ENCODE data around the gene PLSCR3.

PLSCR3 gene

DNA sequence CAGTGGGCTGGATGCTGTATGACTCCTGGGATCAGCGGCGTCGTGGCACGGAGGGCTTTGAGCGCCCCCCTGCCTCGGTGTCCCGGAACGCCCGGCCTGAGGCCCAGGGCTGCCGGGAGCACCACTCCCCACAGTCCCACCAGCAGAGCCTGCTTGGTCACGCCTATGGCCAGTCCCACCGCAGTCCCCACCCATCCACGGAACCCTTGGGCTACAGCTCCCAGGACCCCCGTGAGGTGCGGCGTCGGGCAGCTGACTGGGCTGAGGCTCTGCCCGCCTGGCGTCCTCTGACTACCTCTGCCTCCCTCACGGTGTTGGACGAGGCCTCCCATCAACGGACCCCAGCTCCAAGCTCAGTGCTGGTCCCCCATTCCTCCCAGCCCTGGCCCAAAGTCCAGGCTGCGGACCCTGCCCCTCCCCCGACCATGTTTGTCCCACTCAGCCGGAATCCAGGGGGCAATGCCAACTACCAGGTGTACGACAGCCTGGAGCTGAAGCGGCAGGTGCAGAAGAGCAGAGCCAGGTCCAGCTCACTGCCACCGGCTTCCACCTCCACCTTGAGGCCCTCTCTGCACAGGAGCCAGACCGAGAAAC, 32.7 kb upstream of the PLSCR3 start:
- DNase-seq (ENCODE audit: insufficient read length, low spot score) (no peak), FAIRE-seq (no peak)

DNA sequence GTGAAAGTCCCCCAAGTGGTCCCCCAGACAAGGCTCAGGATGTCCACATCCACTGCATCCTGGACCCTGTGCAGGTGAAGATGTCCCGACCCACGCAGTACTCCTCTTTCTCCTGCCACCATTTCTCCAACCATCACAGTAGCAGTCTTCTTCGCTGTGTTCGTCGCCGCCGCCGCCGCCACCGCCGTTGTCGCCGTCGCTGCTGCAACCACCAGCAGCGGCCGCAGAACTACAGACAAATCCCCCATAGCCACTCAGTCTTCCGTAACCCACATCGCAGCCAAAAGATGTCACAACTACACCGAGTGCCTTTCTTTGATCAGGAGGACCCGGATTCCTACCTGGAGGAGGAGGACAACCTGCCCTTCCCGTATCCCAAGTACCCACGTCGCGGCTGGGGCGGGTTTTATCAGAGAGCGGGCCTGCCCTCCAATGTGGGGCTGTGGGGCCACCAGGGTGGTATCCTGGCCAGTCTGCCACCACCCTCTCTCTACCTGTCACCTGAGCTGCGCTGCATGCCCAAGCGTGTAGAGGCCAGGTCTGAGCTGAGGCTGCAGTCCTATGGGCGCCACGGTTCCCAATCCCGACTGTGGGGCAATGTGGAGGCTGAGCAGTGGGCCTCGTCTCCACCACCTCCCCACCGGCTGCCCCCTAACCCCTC, 32.0 kb upstream of the PLSCR3 start:
- DNase-seq (ENCODE audit: insufficient read length, low spot score) (no peak), FAIRE-seq (no peak)

DNA sequence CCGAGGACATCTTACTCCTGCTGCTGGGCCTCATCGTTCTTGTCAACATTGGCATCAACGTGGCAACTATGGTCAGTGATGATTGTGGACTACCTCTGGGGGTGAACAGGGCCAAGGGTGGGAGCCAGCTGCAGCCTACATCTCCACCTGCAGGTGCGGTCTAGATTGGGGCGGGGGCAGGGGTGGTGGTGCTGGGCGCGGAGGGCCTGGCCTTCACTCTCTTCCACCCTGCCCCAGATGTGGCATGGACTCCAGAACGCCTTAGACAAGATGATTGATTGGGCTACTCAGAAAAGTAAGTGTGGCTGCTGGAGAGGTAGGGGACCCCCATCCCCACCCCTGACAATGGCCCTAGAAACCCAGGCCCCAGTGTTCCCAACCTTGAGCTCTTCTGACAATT, 31.4 kb upstream of the PLSCR3 start:
- DNase-seq (ENCODE audit: insufficient read length, low spot score) (no peak), FAIRE-seq (no peak)

DNA sequence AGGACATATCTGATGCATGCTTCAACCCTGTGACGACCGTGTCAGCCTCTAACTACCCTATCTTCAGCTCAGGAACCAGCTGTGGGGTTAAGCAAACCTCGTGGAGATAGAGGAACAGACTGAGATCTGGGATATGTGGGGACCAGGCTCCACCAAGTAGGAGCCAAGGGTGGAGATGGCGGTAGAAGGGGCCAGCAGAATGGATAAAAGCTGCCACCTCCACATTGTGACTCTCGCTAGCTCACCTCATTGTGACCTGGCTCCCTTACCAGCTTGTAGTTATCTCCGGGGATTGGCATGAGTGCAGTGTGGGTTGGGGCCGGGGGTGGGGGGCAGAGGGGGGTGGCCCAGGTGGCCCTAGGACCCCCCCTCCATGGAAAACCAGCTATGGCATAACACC, 31.0 kb upstream of the PLSCR3 start, which contains the start of gene SPEM2:
SPEM2 (plus strand) TSS at position 301 of the 400 bp plus-strand sequence; CDS start at position 374, 73 bp downstream.
- FAIRE-seq, result no peak
- DNase-seq (ENCODE audit: insufficient read length, low spot score), result no peak

DNA sequence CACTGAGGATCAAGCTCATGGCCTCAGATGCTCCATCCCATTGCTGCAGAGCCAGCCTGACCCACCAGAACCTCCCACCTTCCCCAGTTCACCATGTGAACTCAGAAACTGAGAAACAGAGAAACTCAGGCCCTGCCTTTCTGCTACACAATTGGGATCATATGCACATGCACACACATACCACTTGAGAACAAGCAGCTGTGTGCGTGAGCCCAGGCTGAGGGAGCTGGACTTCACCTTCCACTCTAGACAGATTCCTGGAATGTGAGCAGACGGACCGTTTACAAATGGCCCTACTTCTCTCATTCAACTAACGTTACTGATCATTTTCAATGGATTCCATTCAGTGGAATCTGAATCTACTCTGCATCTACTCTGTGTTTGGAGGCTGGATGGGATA, 29.4 kb upstream of the PLSCR3 start:
- DNase-seq (ENCODE audit: insufficient read length, low spot score) (no peak), FAIRE-seq (no peak)

DNA sequence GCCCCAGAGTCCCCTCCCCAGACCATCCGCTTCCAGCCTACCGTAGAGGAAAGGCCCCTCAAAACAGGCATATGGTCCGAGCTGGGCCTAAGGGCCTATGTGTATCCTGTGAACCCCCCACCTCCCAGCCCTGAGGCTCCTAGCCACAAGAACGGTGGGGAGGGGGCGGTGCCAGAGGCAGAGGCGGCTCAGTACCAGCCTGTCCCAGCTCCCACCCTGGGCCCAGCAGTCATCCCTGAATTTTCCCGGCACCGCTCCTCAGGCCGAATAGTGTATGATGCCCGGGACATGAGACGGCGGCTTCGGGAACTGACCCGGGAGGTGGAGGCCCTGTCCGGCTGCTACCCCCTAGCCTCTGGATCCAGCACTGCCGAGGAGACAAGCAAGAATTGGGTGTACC, 26.9 kb upstream of the PLSCR3 start:
- FAIRE-seq (no peak), DNase-seq (ENCODE audit: insufficient read length, low spot score) (no peak)

DNA sequence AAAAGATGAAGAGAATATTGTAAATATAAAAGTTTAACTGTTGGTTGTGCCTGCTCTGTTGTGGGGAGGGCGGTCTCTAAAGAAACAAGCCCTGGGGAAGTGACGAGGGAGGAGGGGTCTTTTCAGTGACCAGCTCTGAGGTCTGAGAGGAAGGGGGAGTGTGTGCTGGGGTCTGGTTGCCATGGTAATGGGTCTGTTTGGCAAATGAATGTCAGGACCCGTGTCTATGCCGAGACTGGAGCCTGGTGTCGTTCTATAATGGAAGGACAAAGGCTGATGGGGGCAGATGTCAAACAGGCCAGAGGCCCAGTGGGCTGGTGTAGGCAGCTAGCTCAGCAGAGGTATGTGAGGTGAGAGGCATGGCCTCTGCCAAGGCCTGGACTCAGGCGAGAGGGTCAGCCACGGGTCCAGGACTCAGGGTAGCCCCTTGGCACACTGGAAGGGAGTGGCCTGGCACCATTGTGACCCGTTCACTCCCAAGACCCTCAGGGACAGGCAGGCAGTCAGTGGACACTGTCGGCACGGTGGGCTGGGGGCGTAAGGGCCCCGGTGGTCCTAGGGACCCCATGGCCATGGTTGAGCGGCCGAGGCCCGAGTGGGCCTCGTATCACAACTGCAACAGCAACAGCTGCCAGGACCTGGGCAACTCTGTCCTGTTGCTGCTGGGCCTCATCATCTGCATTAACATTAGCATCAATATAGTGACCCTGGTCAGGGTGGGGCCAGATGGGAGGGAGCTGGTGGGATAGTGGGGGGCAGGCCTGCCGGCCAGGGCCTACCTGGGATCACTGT, 25.7 kb upstream of the PLSCR3 start, which contains the start of gene SPEM1:
SPEM1 (plus strand) TSS at position 506 of the 792 bp plus-strand sequence; CDS start at position 567, 61 bp downstream.
- FAIRE-seq (no peak), DNase-seq (ENCODE audit: insufficient read length, low spot score) (no peak)

DNA sequence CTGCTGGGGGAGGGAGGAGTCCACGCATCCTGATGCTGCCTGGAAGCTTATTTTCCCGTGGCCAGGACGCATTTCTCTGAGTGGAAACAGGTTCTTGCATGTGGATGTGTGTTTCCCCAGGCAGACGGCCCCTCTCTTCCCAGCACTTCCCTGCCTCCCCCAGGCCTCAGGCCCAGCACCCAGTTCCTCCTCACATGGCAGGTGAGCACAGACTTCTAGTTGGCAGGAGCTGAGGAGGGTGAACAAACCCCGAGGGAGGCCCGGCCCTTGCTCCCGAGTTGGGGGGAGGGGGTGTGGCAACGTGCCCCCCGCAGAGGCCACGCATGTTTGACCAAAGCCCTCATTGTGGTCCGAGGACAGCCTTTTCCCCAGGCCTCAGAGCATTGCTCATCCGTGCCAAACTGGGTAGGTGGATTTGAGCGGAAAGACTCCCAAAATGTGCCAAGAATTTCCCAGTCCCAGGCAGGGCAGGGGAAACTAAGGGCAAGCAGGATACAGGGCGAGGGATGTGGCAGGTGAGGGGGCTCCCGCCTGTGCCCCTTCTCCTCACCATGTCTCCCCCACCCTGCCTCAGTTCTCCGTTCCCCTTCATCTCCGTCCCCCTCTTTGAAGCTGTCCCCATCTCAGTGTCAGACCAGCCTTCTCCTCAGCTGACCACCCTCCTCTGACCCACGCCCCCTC, 24.3 kb upstream of the PLSCR3 start:
- DNase-seq (ENCODE audit: insufficient read length, low spot score), result no peak
- FAIRE-seq, result no peak

DNA sequence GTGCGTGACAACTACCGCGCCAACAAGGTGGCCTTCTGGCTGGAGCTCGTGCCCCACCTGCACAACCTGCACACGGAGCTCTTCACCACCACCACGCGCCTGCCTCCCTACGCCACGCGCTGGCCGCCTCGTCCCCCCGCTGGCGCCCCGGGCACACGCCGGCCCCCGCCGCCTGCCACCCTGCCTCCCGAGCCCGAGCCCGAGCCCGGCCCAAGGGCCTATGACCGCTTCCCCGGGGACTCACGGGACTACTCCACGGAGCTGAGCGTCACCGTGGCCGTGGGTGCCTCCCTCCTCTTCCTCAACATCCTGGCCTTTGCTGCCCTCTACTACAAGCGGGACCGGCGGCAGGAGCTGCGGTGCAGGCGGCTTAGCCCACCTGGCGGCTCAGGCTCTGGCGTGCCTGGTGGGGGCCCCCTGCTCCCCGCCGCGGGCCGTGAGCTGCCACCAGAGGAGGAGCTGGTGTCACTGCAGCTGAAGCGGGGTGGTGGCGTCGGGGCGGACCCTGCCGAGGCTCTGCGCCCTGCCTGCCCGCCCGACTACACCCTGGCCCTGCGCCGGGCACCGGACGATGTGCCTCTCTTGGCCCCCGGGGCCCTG, 22.8 kb upstream of the PLSCR3 start:
- FAIRE-seq (no peak), DNase-seq (ENCODE audit: insufficient read length, low spot score) (no peak)

DNA sequence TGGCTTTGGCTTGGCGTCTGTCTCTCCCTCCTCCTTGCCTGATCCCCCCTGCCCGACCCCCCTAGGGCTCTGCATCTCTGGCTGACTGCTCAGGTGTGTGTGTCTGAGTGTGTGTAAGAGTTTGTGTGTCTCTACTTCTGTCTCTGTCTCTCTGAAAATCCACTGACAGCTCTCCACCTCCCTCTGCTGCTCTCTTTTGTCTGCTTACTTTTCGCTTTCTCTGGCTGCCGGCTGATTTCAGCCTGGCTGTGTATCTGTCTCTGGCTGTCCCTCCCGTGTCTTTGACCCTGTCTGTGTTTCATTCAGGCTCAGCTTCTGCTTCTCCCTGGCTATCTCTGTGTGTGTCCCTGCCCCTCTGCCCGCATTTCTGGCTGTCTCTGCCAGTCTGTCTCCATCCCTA, 22.0 kb upstream of the PLSCR3 start:
- no peak for DNase-seq (ENCODE audit: insufficient read length, low spot score)
- no peak for FAIRE-seq

DNA sequence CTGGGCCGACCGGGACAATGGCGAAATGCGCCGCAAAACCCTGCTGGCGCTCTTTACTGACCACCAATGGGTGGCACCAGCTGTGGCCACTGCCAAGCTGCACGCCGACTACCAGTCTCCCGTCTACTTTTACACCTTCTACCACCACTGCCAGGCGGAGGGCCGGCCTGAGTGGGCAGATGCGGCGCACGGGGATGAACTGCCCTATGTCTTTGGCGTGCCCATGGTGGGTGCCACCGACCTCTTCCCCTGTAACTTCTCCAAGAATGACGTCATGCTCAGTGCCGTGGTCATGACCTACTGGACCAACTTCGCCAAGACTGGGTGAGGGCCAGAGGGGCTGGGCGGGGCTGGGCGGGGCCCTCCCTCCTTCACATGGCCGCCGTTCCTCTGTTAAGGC, 21.5 kb upstream of the PLSCR3 start:
- FAIRE-seq, result no peak
- DNase-seq (ENCODE audit: insufficient read length, low spot score), result no peak

DNA sequence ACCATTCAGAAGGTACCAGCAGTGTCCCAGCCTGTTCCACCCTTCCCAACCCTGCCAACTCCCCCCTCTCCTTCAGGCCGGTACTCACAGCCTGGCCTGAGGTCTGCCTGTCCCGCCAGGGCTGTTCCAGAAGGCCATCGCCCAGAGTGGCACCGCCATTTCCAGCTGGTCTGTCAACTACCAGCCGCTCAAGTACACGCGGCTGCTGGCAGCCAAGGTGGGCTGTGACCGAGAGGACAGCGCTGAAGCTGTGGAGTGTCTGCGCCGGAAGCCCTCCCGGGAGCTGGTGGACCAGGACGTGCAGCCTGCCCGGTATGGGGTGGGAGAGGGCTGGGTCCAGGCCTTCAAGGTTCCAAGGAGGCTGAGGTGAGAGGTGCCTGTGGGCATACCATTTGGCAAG, 20.5 kb upstream of the PLSCR3 start:
- no peak for DNase-seq (ENCODE audit: insufficient read length, low spot score)
- FAIRE-seq, result no peak

DNA sequence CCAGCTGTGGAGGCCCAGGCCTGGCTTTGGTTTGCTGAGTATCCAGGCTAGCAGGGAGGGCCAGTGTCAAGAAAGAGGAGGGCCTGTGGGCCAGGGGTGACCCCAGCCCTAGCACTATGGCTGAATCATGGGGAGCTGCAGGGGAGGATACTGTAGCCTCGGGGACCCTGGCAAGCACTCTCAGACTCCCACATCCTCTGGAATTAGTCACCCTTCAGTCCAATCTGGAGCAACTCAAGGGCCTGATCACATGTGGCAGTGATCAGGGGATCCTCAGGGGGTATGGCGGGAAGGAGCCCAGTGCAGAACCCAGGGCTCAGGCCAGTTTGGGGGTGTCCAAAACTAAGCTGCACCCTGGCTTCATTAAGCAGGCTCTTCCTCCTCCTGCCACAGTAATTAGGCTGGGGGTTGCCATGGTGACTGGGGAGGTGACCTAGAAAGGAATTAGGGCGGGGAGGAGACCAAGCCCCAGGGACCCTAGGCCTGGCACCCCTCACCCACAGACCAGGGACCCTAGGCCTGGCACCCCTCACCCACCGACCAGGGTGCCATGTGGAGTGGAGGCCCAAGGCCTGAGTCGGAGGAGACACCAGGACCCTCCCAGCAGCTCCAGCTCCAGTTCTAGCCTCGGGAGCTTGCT, 19.1 kb upstream of the PLSCR3 start:
- DNase-seq (ENCODE audit: insufficient read length, low spot score) (no peak), FAIRE-seq (no peak)

DNA sequence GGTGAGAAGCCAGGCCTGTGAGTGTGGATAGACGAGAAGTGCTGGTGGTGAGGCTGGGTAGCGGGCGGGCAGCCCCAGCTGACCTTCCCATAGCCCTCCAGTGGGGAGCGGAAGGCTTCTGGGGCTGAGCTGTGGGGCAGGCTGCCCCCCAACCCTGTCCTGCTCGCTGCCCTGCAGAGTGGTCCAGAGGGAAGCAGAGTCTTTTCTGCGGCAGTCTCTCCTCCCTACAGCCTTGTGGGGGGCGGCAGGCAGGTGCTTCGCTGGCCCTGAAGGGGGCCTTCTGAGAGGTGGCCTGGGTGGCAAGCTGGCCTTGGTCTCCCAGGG, 17.1 kb upstream of the PLSCR3 start:
- FAIRE-seq, result no peak
- no peak for DNase-seq (ENCODE audit: insufficient read length, low spot score)

DNA sequence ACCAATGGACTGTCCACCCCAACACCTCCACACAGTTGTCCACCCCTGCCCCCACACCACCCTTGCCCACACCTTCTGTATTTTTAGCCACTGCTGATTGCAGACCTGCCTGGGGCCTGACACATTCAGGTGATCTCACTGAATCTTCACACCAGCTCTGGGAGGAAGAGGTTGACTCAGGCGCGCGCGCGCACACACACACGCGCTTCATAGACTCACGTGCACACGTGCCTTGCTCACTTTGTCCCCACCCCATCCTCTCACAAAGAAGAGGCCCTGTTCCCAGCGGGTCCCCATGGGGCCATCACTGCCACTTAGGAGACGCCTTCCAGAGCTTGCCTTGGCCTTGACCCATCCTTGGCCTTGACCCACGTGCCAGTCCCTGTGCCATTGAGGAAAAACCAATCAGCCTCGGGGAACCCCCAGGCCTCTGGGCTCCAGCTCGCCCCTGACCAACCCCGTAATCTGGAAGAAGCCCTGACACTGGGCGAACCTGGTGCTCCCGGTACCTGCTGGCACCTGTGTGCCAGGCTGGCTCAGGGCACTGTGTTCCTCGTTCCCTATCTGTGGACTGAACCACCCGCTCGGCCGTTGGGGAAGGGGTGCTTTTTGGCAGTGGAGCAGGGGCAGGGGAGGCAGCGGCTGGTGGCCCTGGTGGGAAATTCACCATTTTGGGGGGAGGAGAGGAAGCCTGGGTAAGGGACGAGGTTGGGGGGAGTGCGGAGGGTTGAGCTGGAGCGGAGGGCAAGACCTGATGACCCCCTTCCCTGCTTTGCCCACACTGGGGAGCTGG, 16.5 kb upstream of the PLSCR3 start:
- no peak for FAIRE-seq
- DNase-seq (ENCODE audit: insufficient read length, low spot score), result no peak

DNA sequence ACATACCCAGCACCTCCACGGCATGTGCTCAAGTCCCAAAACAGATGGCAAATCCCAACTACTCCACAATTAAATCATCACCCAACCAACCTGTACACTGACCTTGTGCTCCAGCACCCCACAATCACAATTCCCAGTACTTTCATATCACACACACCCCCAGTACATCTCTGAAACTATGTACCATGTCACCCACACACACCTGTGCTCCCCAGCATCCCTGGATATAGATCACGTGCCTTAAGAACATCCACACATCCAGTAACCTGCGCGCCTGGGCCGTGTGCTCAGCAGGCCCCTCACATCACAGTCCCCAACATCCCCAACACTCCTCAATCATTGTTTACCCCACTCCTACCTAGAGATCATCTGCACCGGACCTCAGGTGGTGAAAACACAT, 15.4 kb upstream of the PLSCR3 start:
- DNase-seq (ENCODE audit: insufficient read length, low spot score), result no peak
- no peak for FAIRE-seq

DNA sequence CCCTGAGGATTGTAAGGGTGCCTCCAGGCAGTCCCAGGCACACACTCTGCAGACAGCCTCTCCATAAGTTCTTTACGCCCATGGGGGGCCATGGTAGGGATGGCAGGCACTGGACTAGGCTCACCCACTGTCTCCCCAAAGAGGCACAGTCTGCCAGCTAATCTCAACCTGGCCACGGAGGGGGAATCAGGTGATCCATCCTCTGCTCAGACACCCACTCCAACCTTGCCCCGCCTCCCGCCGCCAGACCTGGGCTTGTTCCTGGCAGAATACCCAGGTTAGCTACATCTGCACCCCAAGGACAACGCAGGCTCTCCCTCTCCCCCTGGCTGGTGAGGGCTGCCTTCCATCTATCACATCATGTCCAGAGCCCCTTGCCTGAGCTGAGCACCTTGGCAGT, 14.5 kb upstream of the PLSCR3 start:
- FAIRE-seq (no peak), DNase-seq (ENCODE audit: insufficient read length, low spot score) (no peak)

DNA sequence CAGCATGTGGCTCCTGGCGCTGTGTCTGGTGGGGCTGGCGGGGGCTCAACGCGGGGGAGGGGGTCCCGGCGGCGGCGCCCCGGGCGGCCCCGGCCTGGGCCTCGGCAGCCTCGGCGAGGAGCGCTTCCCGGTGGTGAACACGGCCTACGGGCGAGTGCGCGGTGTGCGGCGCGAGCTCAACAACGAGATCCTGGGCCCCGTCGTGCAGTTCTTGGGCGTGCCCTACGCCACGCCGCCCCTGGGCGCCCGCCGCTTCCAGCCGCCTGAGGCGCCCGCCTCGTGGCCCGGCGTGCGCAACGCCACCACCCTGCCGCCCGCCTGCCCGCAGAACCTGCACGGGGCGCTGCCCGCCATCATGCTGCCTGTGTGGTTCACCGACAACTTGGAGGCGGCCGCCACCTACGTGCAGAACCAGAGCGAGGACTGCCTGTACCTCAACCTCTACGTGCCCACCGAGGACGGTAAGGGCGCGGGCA, 14.0 kb upstream of the PLSCR3 start:
- DNase-seq (ENCODE audit: insufficient read length, low spot score) (no peak), FAIRE-seq (no peak)

DNA sequence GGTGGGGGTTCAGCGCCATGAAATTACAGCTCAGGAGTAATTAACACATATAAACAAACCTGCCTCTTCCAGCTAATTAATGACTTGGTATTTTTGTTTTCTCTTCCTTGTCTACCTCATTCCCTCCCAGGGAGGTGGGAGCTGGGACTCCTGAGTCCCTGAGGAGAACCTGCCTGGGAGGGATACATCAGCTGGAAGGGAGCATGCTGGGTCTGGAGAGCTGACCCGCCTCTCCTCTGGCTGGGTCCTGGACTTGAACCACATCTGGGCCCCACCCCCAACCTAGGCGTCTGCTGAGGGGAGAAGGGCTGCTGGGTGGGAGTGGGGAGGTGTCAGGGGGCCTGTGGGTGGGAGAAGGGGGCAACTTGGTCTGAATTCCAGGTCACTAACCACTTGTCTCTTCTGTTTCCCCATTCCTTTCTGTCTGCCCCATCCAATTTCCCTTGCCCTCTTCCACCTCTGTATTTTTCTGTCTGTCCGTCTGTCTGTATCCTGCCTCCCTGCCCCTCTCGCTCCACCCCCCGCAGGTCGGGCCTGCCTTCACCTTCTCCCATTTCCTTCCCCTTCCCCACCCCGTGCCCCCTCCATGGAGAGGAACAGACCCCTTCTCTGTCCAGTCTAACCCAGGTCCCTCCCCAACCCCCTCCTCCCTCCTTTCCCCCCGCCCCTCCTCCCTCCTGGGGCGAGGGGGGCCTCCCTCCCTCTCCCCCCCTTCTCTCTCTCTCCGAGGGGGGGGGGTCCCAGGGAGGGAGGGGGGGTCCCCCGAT, 13.3 kb upstream of the PLSCR3 start, which contains the start of gene NLGN2:
NLGN2 (plus strand) TSS at position 361 of the 767 bp plus-strand sequence. CDS start 411 bp downstream, outside the sequence.
- no peak for FAIRE-seq
- no peak for DNase-seq (ENCODE audit: insufficient read length, low spot score)
